VCaP (cell line): ENCODE measurements around the gene GGTLC1.

Experiments
- H3K27ac ChIP-seq: fragments of 450-650 bp; 2 replicates; pipeline ENCODE4 v1.5.1; 2017
- TF ChIP-seq, protein P1 (sequence below): fragments of 450-650 bp; conservative IDR thresholded peaks from 2 replicates; pipeline ENCODE4 v1.5.1; 2017; ENCODE audit warnings: mild to moderate bottlenecking, moderate library complexity

The GGTLC1 gene

DNA sequence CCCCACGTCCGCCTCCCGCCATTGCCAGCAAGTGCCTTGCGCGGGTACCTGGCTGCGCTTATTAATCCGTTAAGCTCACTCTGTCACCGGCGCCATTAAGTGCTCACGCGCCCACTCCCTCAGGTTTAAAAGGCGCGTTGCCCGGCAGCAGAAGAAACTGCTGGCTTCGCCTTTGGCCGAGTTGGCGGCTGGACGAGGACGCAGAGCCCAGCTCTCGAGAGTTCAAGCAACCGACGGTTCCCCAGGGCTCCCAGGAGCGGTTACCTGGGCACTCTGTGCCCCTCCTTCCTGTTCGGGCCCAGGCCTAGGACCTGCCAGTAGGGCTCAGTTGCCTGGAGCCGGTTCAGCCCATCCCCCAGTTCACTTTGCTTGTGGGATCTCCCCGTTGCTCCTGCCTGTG lies at the start of gene GGTLC1:
GGTLC1 (minus strand) TSS at position 219 of the 400 bp plus-strand sequence. CDS start 2,168 bp downstream, outside the sequence.
- TF ChIP-seq, protein P1, sequence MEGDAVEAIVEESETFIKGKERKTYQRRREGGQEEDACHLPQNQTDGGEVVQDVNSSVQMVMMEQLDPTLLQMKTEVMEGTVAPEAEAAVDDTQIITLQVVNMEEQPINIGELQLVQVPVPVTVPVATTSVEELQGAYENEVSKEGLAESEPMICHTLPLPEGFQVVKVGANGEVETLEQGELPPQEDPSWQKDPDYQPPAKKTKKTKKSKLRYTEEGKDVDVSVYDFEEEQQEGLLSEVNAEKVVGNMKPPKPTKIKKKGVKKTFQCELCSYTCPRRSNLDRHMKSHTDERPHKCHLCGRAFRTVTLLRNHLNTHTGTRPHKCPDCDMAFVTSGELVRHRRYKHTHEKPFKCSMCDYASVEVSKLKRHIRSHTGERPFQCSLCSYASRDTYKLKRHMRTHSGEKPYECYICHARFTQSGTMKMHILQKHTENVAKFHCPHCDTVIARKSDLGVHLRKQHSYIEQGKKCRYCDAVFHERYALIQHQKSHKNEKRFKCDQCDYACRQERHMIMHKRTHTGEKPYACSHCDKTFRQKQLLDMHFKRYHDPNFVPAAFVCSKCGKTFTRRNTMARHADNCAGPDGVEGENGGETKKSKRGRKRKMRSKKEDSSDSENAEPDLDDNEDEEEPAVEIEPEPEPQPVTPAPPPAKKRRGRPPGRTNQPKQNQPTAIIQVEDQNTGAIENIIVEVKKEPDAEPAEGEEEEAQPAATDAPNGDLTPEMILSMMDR = no peak
- H3K27ac ChIP-seq = no peak within 1 kb of the TSS

DNA sequence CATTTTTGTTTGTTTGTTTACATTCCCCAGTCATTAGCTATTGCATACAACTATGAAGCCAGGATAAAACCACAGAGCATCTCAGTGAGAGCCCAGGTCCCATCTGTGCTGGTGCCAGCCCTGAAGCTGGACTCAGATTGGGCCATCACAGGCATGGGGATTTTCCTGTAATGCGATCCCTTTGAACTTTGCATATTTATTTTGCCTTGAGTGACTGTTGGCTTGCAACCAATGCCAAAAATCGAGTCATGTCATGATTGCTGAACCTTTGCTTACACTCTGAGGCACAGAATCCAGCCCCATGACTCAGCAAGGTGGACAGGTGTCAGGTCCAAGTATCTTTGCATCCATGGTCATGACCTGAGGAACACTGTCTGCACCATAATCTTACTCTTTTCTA lies 46.2 kb upstream of the GGTLC1 start:
- TF ChIP-seq, protein P1 = no peak
- H3K27ac ChIP-seq = peak overlapping the region; percentile 79

DNA sequence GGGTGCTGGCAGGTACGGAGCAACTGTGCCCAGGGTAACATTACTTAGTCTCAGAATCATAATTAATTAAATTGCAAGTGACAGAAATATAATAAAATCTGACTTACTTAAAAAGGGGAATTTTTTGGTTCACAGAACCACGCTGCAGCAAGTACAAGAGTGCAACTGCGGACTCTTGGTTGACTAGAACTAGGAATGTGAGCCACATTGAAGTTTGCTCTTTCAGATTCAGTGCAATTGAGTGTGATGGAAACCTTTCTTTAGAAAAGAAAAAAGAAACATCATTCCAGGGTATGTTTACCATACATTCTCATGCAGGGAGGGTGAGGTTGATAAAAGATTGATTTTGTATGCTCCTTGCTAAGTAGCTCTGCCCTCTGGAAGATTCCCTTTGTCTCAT lies 45.0 kb upstream of the GGTLC1 start:
- peak overlapping the region; percentile 79 for H3K27ac ChIP-seq
- TF ChIP-seq, protein P1 = no peak

DNA sequence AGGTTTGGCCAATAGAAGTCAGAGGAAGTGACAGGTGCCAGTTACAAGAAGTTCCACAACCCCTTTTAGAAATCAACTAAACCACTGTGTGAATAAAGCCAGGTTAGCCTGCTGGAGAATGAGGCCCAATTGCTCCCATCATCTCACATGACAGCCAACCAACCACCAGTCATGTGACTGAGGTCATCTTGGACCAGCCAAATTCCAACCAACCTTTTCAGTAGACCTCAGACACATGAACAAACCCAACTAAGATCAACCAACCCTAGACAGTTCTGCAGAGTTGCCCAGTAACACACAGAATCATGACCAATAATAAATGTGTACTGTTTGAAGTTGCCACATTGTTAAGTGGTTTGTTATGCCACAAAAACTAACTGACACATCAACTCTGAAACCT lies 44.6 kb upstream of the GGTLC1 start:
- no peak overlapping the region for H3K27ac ChIP-seq
- TF ChIP-seq, protein P1 = no peak

DNA sequence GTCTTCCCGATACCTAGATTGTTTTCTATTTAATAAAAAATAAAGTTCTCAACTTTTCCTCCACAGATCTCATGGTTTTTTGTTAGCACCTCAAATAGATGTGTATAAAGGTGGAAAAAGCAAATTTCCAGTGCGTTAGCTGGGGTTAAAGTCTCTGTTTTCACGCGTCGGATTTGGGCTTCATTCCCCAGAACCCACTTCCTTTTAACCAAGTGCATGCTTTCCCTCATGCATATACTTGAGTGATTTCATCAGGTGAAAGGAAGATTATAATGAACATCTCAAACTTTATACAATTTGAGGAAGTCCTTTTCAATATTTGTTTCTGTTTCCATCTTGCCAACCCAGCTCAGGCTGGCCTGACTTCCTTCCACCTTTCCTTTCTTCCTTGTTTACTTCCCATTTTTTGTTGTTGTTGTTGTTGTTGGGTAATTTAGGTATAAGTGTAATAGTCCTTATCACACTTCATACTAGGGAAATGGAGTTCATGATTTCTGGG lies 43.9 kb upstream of the GGTLC1 start:
- H3K27ac ChIP-seq = no peak overlapping the region
- TF ChIP-seq, protein P1 = no peak

DNA sequence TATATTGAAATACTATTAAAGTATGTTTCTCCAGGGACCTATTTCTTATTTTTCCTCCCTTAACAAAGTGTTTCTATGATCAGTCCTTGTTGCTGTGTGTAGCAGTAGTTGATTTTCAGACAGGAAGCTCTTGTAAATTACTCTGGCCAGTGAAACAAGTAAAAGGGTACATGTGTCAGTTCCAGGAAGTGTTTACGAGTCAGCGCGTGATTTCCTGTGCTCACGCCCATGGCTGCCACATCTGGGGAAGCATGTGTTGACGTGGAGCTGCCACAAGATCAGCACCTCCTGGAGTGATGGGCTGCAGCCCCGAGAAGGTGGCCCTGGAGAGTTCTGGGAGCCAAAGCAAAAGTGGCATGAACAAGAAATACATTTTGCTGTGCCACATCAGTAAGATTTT lies 38.6 kb upstream of the GGTLC1 start:
- TF ChIP-seq, protein P1 = no peak
- H3K27ac ChIP-seq = peak overlapping the region; percentile 85

DNA sequence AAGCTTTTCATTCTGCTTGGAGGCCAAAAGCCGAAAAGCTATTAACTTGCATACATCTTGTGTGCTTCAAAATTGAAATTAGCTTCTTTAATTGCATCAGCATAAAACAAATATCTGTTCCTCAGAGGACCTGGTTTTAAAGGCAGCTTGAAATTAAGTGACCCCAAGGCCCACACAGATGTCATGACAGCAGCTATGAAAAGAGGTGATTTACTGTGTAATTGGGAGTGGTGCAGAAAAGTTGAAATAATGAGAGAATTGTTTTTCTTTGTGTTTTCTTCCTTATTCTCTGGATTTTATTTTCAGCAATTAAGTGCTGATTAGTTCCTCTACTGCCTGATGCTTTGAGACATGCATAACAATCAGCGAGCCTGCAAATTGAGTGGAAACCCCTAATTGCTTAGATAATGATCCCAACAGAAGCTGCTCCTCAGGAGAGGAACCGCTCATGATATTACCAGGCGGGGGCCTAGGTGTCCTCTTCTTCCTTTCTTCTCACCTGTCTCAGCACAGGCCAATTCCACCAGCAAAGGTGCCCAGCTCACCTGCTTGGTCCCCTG lies 34.1 kb upstream of the GGTLC1 start:
- H3K27ac ChIP-seq = no peak overlapping the region
- TF ChIP-seq, protein P1 = no peak
